ENCODE results near the gene S100A2. TPM values are rescaled to one million over a fixed set of nuclear protein-coding genes. Genes with fewer than 3 reads are reported as not detected.

S100A2 gene
- total and polyA plus RNA-seq, 2 of the 13 experiments (the other 11 are each of a cell fraction or from before 2014, with no cell fraction given), result 1.2 TPM

- TF ChIP-seq, protein P1, sequence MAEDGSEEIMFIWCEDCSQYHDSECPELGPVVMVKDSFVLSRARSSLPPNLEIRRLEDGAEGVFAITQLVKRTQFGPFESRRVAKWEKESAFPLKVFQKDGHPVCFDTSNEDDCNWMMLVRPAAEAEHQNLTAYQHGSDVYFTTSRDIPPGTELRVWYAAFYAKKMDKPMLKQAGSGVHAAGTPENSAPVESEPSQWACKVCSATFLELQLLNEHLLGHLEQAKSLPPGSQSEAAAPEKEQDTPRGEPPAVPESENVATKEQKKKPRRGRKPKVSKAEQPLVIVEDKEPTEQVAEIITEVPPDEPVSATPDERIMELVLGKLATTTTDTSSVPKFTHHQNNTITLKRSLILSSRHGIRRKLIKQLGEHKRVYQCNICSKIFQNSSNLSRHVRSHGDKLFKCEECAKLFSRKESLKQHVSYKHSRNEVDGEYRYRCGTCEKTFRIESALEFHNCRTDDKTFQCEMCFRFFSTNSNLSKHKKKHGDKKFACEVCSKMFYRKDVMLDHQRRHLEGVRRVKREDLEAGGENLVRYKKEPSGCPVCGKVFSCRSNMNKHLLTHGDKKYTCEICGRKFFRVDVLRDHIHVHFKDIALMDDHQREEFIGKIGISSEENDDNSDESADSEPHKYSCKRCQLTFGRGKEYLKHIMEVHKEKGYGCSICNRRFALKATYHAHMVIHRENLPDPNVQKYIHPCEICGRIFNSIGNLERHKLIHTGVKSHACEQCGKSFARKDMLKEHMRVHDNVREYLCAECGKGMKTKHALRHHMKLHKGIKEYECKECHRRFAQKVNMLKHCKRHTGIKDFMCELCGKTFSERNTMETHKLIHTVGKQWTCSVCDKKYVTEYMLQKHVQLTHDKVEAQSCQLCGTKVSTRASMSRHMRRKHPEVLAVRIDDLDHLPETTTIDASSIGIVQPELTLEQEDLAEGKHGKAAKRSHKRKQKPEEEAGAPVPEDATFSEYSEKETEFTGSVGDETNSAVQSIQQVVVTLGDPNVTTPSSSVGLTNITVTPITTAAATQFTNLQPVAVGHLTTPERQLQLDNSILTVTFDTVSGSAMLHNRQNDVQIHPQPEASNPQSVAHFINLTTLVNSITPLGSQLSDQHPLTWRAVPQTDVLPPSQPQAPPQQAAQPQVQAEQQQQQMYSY (CRISPR knock-in tag; IDR thresholded peaks at IDR 0.05), result no peak
- TF ChIP-seq RXRB (CRISPR knock-in tag; IDR thresholded peaks at IDR 0.05; ENCODE audit: borderline replicate concordance), result peak; percentile 28; the same call in 1 of the 2 replicates
- no peak for TF ChIP-seq ZNF230 (CRISPR knock-in tag; IDR thresholded peaks at IDR 0.05)
- TF ChIP-seq GRHL1 (CRISPR knock-in tag; conservative IDR thresholded peaks at IDR 0.05), result no peak
- no peak for TF ChIP-seq GTF3A (CRISPR knock-in tag; conservative IDR thresholded peaks at IDR 0.05)
- TF ChIP-seq RFXAP (CRISPR knock-in tag; IDR thresholded peaks at IDR 0.05; ENCODE audit: borderline replicate concordance), result no peak
- TF ChIP-seq SP5 (CRISPR knock-in tag; IDR thresholded peaks at IDR 0.05; ENCODE audit: borderline replicate concordance, low read depth), result peak; percentile 73
- peak; percentile 16; the same call in 1 of the 2 replicates for TF ChIP-seq DRAP1 (CRISPR knock-in tag; IDR thresholded peaks at IDR 0.05)
- no peak; the same call in 1 of the 2 replicates for TF ChIP-seq MXD4 (CRISPR knock-in tag; IDR thresholded peaks at IDR 0.05)
- no peak for TF ChIP-seq NR1H2 (CRISPR knock-in tag; IDR thresholded peaks at IDR 0.05; ENCODE audit: borderline replicate concordance, low read depth)
- TF ChIP-seq ARID5B (CRISPR knock-in tag; IDR thresholded peaks at IDR 0.05), result peak; percentile 34; the same call in 1 of the 2 replicates
- peak; percentile 97 for TF ChIP-seq ZBTB10 (CRISPR knock-in tag; IDR thresholded peaks at IDR 0.05; ENCODE audit: borderline replicate concordance)
- 0 out of 2 replicates have a peak, but pooled peaks have one; percentile 30 for TF ChIP-seq ZNF740 (CRISPR knock-in tag; IDR thresholded peaks at IDR 0.05)
- TF ChIP-seq ZNF557 (CRISPR knock-in tag; IDR thresholded peaks at IDR 0.05), result no peak
- TF ChIP-seq KLF16 (CRISPR knock-in tag; IDR thresholded peaks at IDR 0.05), result no peak
Observed at GRCh38 chr1:153532769-153533599, 32.7 kb downstream of the S100A2 start (continued).

Measured in HepG2 (cell line).